Esophagus (tissue), 2 donors: Measurements from ENCODE around the gene TBATA. TPM values are rescaled to one million over a fixed set of nuclear protein-coding genes. Genes with fewer than 3 reads are reported as not detected.

Experiments
- H3K27ac ChIP-seq, 2 donors: one replicate each; pipeline ENCODE4 v1.5.1; 2013; ENCODE audit warnings: low read depth in 2 of 2, mild to moderate bottlenecking in 2 of 2, inconsistent platforms in 1 of 2, low read length in 1 of 2, moderate library complexity in 1 of 2
- H3K27me3 ChIP-seq, 2 donors: one replicate each; pipeline ENCODE4 v1.6.1; 2013; ENCODE audit warnings: low read length in 2 of 2, control low read depth in 1 of 2, mild to moderate bottlenecking in 1 of 2; ENCODE audit not compliant: insufficient read depth in 2 of 2, control insufficient read depth in 1 of 2
- H3K36me3 ChIP-seq, 2 donors: one replicate each; pipeline ENCODE4 v1.6.1; 2013; ENCODE audit warnings: low read length in 1 of 2; ENCODE audit not compliant: control insufficient read depth in 2 of 2, insufficient read depth in 2 of 2
- H3K4me1 ChIP-seq, 2 donors: one replicate each; pipeline ENCODE4 v1.6.1; 2013; ENCODE audit warnings: low read length in 1 of 2; ENCODE audit not compliant: control insufficient read depth in 2 of 2, insufficient read depth in 2 of 2
- H3K4me3 ChIP-seq, 2 donors: one replicate each; pipeline ENCODE4 v1.5.1; 2013; ENCODE audit warnings: low read length in 2 of 2, mild to moderate bottlenecking in 2 of 2, low read depth in 1 of 2, moderate library complexity in 1 of 2
- H3K9me3 ChIP-seq, 2 donors: one replicate each; pipeline ENCODE4 v1.6.1; 2013; ENCODE audit warnings: mild to moderate bottlenecking in 2 of 2, low read depth in 1 of 2, low read length in 1 of 2, moderate library complexity in 1 of 2; ENCODE audit not compliant: control insufficient read depth in 2 of 2, insufficient read depth in 1 of 2
- WGBS, 2 donors: extraction: QIAGEN DNeasy Blood & Tissue Kit; methylation state at CpG; one replicate each; pipeline ENCODE4 v1.1.7; 2013; 5-methylcytosine and 5-hydroxymethylcytosine counted together
- polyA plus RNA-seq, 2 donors: library from polyadenylated mRNA; stranded (reverse); fragments of 200-250 nt; gene quantifications; one replicate each; pipeline ENCODE4 v1.2.3, GENCODE V29; 2013
- donor health status: healthy with polysubstance abuse.
- donor health status: Bipolar disorder and iron deficiency.

Gene TBATA
- polyA plus RNA-seq, 2 donors: not detected

DNA sequence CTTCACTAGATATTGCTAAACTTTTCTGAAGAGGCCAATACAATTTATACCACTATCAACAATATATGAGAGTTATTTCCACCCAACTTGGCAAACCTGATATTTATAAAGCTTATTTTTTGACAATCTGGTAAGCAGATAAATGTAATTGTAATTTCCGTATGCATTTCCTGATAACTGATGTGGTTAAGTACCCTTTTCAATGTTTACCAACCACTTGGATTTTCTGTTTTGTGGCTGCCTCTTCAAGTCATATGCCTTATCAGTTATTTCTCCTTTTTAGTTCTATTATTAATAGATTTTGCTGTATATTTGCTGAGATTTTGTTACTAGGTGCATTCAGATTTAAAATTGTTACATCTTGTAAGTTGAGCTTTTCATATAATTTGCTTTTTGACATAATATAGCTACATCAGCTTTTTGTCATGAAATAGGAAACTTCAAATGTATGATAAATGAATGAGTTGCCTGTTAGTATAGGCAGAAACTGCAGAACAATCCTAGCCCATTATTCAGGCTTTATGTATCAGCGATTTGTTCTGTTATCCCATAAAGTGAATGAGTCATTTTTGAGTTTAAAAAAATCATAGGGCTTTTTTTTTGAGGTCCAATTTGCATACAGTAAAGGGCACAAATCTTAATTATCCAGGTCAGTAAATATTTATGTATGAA, 42.0 kb upstream of the TBATA start:
- Histone ChIP-seq H3K9me3 (no peaks in the 10 kb centered on the region), H3K4me3 (no peak overlapping the region), H3K27me3 (no peaks in the 10 kb centered on the region), H3K4me1 (no peaks in the 10 kb centered on the region), H3K27ac (no peak overlapping the region), H3K36me3 (peaks cover 3% of the 10 kb centered on the region in 2 donors)
- 55 to 58% methylated on average over 2 of the region's 2 CpGs for WGBS, 2 donors

DNA sequence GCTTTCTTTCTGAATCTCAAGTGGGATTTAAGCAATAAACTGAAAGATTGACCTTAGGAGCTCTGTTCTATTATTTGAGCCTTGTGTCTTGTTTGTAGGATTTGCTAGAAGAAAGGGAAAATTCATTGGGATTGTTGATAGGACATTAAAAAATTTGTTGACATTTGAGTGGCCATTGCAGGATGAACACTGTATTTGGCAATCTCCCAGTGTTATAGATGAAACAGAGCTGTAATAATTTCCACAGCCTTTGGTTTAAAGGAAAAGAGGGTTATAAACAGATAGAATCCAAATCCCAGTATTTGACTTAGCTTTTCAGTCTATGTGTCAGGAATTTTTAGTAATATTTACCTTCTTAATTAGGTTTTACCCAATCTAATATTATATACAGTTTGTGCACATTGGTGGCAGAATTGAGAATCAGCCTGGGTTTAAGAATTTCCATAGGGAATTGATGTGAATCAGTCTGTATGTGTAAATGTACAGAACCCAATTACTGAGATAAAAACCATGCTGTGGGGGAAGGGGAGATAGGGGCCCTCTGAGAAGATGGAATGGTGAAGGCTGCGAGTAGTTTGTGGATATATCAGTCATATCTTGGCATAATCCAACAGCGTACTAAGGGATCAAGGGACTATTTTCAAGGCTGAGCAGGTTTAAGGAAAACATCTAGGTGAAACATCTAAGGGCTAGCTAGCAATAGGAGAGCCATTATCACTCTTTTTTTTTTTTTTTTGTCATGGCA, 37.1 kb upstream of the TBATA start:
- WGBS, 2 donors: 65 to 91% methylated on average over 2 of the region's 2 CpGs
- H3K9me3 ChIP-seq: no peaks in the 10 kb centered on the region
- H3K4me1 ChIP-seq: no peaks in the 10 kb centered on the region
- peaks cover 0 to 2% of the 10 kb centered on the region in 2 donors for H3K36me3 ChIP-seq
- H3K4me3 ChIP-seq: no peak overlapping the region
- no peak overlapping the region for H3K27ac ChIP-seq
- no peaks in the 10 kb centered on the region for H3K27me3 ChIP-seq

DNA sequence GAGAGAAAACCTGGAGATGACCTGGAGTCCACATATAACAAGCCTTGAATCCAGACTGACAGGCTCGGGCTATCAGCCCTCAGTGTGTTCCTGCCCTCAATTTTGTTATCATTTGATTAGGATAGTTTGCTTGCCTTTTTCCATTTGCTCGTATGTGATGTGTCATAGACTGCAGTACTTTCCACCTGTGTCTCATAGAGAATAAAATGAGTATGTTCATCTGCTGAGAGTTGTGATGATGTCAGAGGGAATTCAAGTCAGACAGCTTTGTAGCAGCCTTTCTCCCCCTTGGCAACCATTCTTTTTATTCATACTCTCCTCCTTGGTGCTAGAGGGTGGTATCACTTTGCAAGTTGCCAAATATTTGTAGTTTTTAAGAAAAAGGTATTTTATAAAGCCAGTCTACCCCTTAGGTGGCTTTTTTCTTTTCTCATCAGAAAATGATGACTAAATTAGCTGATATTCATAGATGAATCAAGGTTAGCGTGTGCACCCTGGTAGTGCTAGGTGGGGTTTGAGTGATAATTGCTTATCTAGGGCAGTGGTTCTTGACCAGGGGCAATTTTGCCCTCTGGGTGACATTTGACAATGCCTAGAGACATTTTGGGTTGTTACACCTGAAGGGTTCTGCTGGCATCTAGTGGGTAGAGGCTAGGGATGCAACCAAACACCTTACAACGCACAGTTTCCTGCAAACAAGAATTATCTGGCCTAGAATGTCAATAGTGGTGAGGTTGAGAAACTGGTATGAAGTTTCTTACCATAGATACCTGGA, 36.0 kb upstream of the TBATA start:
- Histone ChIP-seq H3K27ac (no peak overlapping the region), H3K4me3 (no peak overlapping the region), H3K36me3 (peaks cover 0 to 2% of the 10 kb centered on the region in 2 donors), H3K9me3 (no peaks in the 10 kb centered on the region), H3K27me3 (no peaks in the 10 kb centered on the region), H3K4me1 (no peaks in the 10 kb centered on the region)
- WGBS, 2 donors: 79 to 80% methylated on average over 4 of the region's 4 CpGs

DNA sequence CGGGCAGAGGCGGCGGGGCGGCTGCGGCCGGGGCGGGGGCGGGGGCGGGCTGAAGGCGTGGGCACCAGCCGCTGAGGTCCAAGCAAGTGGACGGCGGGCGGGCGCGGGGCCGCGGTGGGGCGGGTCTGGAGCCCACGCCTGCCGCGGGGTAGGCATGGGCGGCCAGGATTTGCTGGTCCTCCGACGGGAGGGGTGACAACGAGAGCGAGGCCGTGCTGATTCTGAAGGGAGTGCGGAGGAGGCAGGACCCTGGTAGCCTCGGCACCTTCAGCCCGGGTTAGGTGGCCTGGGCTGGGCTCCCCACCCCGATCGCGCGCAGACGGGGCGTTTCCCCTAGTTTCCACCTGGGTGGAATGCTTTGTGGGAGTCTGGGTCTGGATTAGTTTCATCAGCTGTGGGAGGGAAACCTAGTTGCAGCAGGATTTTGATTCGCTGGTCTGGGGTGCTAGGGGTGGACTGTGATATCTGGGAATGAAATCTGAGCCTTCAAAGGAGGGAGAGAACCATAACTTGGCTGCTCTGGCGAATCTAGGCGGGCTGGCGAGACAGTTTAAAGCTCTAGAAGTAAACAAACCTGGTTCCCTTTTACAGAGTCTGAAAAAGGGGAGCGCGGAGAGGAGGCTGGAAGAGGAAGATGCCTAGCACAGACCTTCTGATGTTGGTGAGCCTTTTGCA, 31.2 kb upstream of the TBATA start:
- H3K36me3 ChIP-seq: peaks cover 0 to 2% of the 10 kb centered on the region in 2 donors
- H3K27me3 ChIP-seq: no peaks in the 10 kb centered on the region
- no peaks in the 10 kb centered on the region for H3K4me1 ChIP-seq
- 1 to 2% methylated on average over 26 to 43 of the region's 43 CpGs for WGBS, 2 donors
- H3K4me3 ChIP-seq: peak overlapping the region; percentile 86 to 87
- H3K9me3 ChIP-seq: no peaks in the 10 kb centered on the region
- H3K27ac ChIP-seq: peak overlapping the region; percentile 98 to 99

DNA sequence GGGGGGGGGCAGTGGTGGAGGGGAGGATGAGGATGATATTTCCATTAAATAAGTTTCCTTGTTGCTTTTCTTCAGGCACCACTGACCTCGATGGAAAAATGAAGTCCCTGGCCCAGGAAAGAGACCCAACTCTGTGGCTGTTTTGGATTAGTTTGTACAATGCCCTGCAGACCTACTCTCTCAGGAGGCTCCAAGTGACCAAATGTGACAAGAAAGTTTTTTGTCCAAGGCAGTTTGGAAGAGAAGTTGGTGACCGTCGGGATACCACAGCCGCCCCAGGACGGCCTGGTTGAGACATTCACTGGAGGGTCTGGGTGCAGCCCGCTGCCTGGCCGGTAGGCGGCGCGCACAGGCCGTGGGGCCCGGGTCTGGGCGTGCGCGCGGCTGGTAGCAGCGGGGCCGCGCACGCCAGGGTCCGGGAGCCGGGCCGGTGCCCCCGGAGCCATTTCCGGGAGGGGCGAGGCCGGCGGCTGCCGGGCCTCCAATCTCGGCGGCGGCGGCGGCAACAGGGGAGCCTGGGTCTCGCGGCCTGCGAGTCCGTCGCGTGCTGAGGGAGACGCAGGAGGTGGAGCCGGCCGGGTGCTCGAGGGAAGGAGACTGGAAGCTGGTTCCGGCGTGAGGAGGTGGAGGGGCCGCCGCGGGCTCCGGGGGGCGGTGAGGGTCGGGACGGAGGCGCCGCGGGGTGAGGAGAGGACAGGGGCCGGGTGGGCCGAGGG, 30.5 kb upstream of the TBATA start, which contains the start of gene SGPL1:
SGPL1 (plus strand) TSS at position 445 of the 716 bp plus-strand sequence. CDS start 906 bp downstream, outside the sequence.
- H3K9me3 ChIP-seq: no peaks in the 10 kb centered on the region
- peak within 1 kb of the TSS; percentile 86 to 87 for H3K4me3 ChIP-seq
- no peaks in the 10 kb centered on the region for H3K27me3 ChIP-seq
- H3K27ac ChIP-seq: peak within 1 kb of the TSS; percentile 98 to 99
- no peaks in the 10 kb centered on the region for H3K4me1 ChIP-seq
- H3K36me3 ChIP-seq: peaks cover 0 to 2% of the 10 kb centered on the region in 2 donors
- WGBS, 2 donors: 2 to 3% methylated on average over 58 of the region's 58 CpGs

DNA sequence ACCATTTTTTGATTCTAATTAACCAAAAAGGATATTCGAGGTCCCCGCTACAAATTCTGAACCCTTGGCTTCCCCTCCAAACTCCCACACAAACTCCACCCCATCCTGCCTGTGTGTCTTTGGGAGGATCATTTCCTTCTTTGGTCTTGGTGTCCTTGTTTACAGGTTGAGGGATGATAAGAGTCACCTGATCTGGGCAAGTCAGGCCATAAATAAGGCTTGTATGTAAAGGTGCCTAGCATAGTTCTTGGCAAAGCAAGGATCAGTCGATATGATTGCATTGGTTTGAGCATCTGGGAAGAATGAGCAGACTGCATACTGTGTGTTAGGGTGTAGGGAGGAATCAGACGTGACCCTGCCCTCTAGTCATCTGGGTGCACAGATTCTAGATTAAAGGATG, 28.9 kb upstream of the TBATA start:
- WGBS, 2 donors: 81 to 88% methylated on average over 4 of the region's 4 CpGs
- Histone ChIP-seq H3K4me3 (no peak overlapping the region), H3K4me1 (no peaks in the 10 kb centered on the region), H3K36me3 (no peaks in the 10 kb centered on the region), H3K27me3 (no peaks in the 10 kb centered on the region), H3K9me3 (no peaks in the 10 kb centered on the region), H3K27ac (no peak overlapping the region)

DNA sequence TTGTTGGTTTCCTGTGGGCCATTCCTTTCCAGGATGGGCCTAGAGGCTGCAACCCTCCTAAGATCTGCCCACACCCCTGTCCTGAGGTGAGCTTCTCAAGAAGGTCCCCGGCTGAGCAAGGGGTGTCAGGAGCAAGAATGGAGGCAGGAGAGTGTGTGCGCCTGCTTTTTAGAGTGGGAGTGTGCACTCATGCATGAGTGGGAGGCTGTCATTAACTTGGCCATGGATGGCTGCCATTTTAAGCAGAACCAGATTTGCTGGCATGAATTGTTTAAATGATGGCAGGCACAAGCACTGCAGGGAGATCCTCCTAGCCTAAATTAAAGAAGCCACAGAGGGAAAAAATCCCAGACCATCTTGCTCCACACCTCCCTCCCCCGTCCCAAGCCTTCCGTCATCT, 27.6 kb upstream of the TBATA start:
- Histone ChIP-seq H3K4me1 (peaks cover 2 to 3% of the 10 kb centered on the region in 2 donors), H3K36me3 (no peaks in the 10 kb centered on the region), H3K4me3 (no peak overlapping the region), H3K27ac (no peak overlapping the region), H3K27me3 (no peaks in the 10 kb centered on the region), H3K9me3 (no peaks in the 10 kb centered on the region)
- 86 to 90% methylated on average over 4 of the region's 4 CpGs for WGBS, 2 donors

DNA sequence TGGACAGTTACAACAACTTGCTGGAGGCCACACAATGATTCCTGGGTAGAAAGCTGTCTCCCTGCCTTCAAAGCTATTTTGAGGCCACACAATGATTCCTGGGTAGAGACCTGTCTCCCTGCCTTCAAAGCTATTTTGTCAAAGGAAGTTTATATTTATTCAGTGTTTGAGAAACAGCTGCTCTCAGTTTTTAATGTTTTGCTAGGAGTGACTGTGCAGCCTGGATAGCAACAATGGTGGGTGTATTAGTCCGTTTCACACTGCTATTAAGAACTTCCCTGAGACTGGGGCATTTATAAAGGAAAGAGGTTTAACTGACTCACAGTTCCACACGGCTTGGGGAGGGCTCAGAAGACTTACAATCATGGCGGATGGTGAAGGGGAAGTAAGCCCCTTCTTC, 26.7 kb upstream of the TBATA start:
- Histone ChIP-seq H3K36me3 (no peaks in the 10 kb centered on the region), H3K4me1 (peaks cover 2 to 3% of the 10 kb centered on the region in 2 donors), H3K27me3 (no peaks in the 10 kb centered on the region), H3K9me3 (no peaks in the 10 kb centered on the region), H3K27ac (no peak overlapping the region), H3K4me3 (no peak overlapping the region)
- WGBS, 2 donors: 66 to 67% methylated on average over 3 of the region's 3 CpGs

DNA sequence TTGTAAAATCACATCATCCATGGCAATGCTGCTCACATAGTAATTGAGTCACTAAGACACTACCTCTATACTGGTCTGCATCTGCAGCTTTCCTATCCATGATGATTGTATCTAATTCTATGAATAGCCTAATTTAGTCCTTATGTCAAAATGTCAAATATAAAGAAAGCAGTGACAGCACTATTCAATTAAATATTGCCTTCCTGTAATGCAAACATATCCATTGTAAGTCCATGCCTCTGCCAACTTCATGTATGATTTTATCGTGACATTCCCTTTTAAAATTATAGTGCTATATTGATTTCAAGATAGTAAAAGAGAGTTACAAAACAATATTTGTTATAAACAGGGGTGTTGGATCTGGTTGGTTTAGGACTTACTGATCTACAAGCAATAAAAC, 25.8 kb upstream of the TBATA start:
- Histone ChIP-seq H3K27me3 (no peaks in the 10 kb centered on the region), H3K27ac (no peak overlapping the region), H3K36me3 (no peaks in the 10 kb centered on the region), H3K4me1 (peaks cover 3 to 7% of the 10 kb centered on the region in 2 donors), H3K9me3 (no peaks in the 10 kb centered on the region), H3K4me3 (no peak overlapping the region)
- WGBS, 2 donors: 0 to 33% methylated on average over 1 of the region's 1 CpG
